ENCODE data around the gene OR2Z1.

OR2Z1 gene

DNA sequence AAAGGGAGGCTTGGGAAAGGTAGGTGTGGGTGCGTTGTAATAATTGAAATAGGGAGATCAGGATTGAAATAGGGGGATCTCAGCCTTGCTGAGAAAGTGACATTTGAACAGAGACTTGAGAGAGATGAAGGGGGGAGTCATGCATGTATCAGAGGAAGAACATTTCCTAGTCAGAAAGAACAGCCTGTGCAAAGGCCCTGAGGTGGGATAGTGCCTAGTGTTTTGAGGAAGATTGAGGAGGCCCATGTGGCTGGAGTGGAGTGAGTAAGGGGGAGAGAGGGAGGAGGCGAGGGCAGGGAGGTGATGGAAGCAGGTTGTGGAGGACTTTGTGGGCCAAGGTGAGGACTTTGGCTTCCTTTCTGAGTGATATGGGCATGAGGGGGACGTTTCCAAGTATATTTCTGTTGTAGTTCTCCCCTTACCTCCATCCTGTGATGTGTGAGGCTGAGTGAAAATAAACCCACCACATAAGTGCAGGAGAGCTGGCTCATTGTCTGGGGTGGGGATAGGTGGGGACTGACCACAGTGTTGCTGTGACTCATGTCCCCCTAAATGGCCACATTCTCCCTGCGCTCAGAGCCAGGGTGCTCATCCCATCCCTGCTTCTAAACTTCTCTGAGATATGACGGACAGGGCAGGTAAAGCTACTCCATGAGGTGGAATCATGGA lies 40.6 kb upstream of the OR2Z1 start:
- TF ChIP-seq, protein P1, sequence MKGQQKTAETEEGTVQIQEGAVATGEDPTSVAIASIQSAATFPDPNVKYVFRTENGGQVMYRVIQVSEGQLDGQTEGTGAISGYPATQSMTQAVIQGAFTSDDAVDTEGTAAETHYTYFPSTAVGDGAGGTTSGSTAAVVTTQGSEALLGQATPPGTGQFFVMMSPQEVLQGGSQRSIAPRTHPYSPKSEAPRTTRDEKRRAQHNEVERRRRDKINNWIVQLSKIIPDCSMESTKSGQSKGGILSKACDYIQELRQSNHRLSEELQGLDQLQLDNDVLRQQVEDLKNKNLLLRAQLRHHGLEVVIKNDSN (IDR thresholded peaks at IDR 0.05): no peak
- TF ChIP-seq CREB1 (IDR thresholded peaks at IDR 0.05; ENCODE audit: low read depth) (no peak), YY1 (IDR thresholded peaks at IDR 0.05; ENCODE audit: low read depth) (no peak), CEBPB (IDR thresholded peaks at IDR 0.05) (no peak), RAD21 (IDR thresholded peaks at IDR 0.05; ENCODE audit: low read depth) (no peak), FOXM1 (IDR thresholded peaks at IDR 0.05; ENCODE audit: borderline replicate concordance, low read depth) (no peak), NFIC (IDR thresholded peaks at IDR 0.05) (no peak), TEAD4 (IDR thresholded peaks at IDR 0.05) (no peak), TAF1 (IDR thresholded peaks at IDR 0.05; ENCODE audit: low read depth) (no peak), EP300 (IDR thresholded peaks at IDR 0.05; ENCODE audit: borderline replicate concordance) (no peak)
- TF ChIP-seq, protein P2, sequence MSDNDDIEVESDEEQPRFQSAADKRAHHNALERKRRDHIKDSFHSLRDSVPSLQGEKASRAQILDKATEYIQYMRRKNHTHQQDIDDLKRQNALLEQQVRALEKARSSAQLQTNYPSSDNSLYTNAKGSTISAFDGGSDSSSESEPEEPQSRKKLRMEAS (IDR thresholded peaks at IDR 0.05): no peak

DNA sequence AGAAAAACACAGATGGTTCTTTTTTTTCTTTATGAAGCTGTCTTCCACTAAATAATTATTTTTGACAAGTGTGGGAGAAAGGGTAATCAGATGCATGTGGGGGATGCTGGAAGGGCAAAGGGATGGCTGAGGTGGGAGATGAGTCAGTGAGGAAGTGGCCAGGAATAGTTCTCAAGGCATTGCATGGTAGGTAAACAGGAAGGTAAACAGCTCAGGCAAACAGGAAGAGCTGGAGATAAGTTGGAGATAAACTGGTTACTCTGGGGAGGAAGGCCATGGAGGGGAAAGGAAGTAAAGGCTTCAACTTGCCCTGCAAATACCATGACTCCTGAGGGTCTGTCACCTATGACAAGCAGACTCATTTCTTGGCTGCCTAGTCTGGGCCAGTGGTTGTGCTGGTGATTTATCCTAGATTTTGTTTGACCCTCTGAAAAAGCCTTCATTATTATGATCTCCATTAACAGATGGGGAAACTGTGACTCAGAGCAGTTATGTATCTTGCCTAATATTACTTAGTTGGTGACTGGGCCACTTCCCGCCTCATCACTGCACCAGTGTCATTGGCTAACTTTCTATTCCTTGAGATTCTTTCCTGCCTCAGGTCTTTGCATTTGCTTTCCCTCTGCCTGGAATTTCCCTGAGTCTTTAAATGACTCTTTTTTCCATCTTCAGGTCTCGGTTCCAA lies 39.9 kb upstream of the OR2Z1 start:
- TF ChIP-seq, protein P2 (IDR thresholded peaks at IDR 0.05): no peak
- no peak for TF ChIP-seq TEAD4 (IDR thresholded peaks at IDR 0.05)
- TF ChIP-seq YY1 (IDR thresholded peaks at IDR 0.05; ENCODE audit: low read depth): no peak
- TF ChIP-seq, protein P3, sequence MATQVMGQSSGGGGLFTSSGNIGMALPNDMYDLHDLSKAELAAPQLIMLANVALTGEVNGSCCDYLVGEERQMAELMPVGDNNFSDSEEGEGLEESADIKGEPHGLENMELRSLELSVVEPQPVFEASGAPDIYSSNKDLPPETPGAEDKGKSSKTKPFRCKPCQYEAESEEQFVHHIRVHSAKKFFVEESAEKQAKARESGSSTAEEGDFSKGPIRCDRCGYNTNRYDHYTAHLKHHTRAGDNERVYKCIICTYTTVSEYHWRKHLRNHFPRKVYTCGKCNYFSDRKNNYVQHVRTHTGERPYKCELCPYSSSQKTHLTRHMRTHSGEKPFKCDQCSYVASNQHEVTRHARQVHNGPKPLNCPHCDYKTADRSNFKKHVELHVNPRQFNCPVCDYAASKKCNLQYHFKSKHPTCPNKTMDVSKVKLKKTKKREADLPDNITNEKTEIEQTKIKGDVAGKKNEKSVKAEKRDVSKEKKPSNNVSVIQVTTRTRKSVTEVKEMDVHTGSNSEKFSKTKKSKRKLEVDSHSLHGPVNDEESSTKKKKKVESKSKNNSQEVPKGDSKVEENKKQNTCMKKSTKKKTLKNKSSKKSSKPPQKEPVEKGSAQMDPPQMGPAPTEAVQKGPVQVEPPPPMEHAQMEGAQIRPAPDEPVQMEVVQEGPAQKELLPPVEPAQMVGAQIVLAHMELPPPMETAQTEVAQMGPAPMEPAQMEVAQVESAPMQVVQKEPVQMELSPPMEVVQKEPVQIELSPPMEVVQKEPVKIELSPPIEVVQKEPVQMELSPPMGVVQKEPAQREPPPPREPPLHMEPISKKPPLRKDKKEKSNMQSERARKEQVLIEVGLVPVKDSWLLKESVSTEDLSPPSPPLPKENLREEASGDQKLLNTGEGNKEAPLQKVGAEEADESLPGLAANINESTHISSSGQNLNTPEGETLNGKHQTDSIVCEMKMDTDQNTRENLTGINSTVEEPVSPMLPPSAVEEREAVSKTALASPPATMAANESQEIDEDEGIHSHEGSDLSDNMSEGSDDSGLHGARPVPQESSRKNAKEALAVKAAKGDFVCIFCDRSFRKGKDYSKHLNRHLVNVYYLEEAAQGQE (IDR thresholded peaks at IDR 0.05; ENCODE audit: low read depth): no peak
- TF ChIP-seq CEBPB (IDR thresholded peaks at IDR 0.05): no peak
- no peak for TF ChIP-seq CREB1 (IDR thresholded peaks at IDR 0.05; ENCODE audit: low read depth)
- no peak for TF ChIP-seq FOXM1 (IDR thresholded peaks at IDR 0.05; ENCODE audit: borderline replicate concordance, low read depth)
- TF ChIP-seq TAF1 (IDR thresholded peaks at IDR 0.05; ENCODE audit: low read depth): no peak
- no peak for TF ChIP-seq TCF12 (IDR thresholded peaks at IDR 0.05; ENCODE audit: low read depth)
- no peak for TF ChIP-seq EP300 (IDR thresholded peaks at IDR 0.05; ENCODE audit: borderline replicate concordance)
- TF ChIP-seq NFIC (IDR thresholded peaks at IDR 0.05): no peak

DNA sequence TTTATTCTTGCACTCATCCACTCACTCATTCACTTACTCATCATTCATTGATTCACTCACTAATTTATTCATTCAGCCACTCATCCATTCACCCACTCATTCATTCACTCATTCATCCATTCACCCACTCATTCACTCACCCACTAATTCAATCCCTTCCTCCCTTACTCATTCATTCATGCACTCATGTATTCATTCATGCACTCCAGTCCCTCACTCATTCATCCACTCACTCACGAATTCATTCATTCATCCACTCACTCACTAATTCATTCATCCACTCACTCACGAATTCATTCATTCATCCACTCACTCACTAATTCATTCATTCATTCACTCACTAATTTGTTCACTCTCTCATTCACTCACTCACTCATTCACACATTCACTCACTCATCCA lies 39.0 kb upstream of the OR2Z1 start:
- no peak for TF ChIP-seq NFIC (IDR thresholded peaks at IDR 0.05)
- no peak for TF ChIP-seq ZBTB7A (IDR thresholded peaks at IDR 0.05; ENCODE audit: low read depth)
- no peak for TF ChIP-seq CEBPB (IDR thresholded peaks at IDR 0.05)
- TF ChIP-seq EP300 (IDR thresholded peaks at IDR 0.05; ENCODE audit: borderline replicate concordance): no peak
- TF ChIP-seq FOXM1 (IDR thresholded peaks at IDR 0.05; ENCODE audit: borderline replicate concordance, low read depth): no peak
- TF ChIP-seq EGR1 (IDR thresholded peaks at IDR 0.05): no peak
- TF ChIP-seq YY1 (IDR thresholded peaks at IDR 0.05; ENCODE audit: low read depth): no peak

DNA sequence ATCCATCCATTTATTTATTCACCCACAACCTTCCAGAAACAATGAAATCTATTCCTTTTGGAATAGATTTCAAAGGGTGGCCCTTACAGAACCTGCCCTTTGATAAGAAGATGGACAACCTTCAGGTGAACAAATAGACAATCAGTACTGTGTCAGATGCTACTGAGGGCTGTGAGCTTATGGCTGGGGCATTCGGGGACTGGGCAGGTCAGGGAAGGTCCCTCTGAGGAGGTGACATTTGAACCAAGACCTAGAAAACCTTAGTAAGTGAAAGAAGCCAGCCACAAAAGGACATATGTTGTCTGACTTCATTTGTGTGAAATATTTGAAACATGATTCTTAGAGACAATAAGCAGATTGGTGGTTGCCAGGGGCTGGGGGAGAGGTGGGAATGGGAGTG lies 38.5 kb upstream of the OR2Z1 start:
- TF ChIP-seq ZBTB7A (IDR thresholded peaks at IDR 0.05; ENCODE audit: low read depth): no peak
- TF ChIP-seq CREB1 (IDR thresholded peaks at IDR 0.05; ENCODE audit: low read depth): no peak
- no peak for TF ChIP-seq EGR1 (IDR thresholded peaks at IDR 0.05)
- TF ChIP-seq, protein P2 (IDR thresholded peaks at IDR 0.05): no peak
- TF ChIP-seq, protein P3 (IDR thresholded peaks at IDR 0.05; ENCODE audit: low read depth): no peak
- TF ChIP-seq EP300 (IDR thresholded peaks at IDR 0.05; ENCODE audit: borderline replicate concordance): no peak
- no peak for TF ChIP-seq RAD21 (IDR thresholded peaks at IDR 0.05; ENCODE audit: low read depth)
- no peak for TF ChIP-seq TEAD4 (IDR thresholded peaks at IDR 0.05)
- TF ChIP-seq TAF1 (IDR thresholded peaks at IDR 0.05; ENCODE audit: low read depth): no peak
- no peak for TF ChIP-seq FOXM1 (IDR thresholded peaks at IDR 0.05; ENCODE audit: borderline replicate concordance, low read depth)
- no peak for TF ChIP-seq CEBPB (IDR thresholded peaks at IDR 0.05)
- TF ChIP-seq NFIC (IDR thresholded peaks at IDR 0.05): no peak
- no peak for TF ChIP-seq TCF12 (IDR thresholded peaks at IDR 0.05; ENCODE audit: low read depth)
- TF ChIP-seq, protein P1 (IDR thresholded peaks at IDR 0.05): no peak
- TF ChIP-seq YY1 (IDR thresholded peaks at IDR 0.05; ENCODE audit: low read depth): no peak
